A673 (cell line): Measurements from ENCODE around the gene BTN1A1. TPM values are rescaled to one million over a fixed set of nuclear protein-coding genes. Genes with fewer than 3 reads are reported as not detected.
A peak's percentile ranks its signal among the peaks of the same experiment; 100 is the strongest.
"Not testable (repeated sequence)": the region's sequence is repeated elsewhere in the genome, so short reads cannot be mapped to it uniquely, and the experiment has no call there.

Experiments
- BruUV-seq: library from RNA; stranded (reverse); fragments of 400-500 nt; replicated peaks from 2 replicates; lab custom pipeline; 2021; lab: Mats Ljungman, UMichigan
- CTCF ChIA-PET: fragments of 300-600 bp; sonication (Branson Sonifier 250); formaldehyde crosslinking; loops from one replicate; lab custom pipeline; 2022; ENCODE audit warnings: antibody characterized with exemption; lab: Charles Lee
- POLR2A ChIA-PET: fragments of 300-600 bp; sonication (Branson Sonifier 250); formaldehyde crosslinking; loops from one replicate; lab custom pipeline; 2022; ENCODE audit warnings: antibody characterized with exemption; ENCODE audit not compliant: low non-redundant PET; lab: Charles Lee
- DNase-seq: peaks from one replicate; pipeline ENCODE4 v3.0.0-alpha.2; 2015; ENCODE audit warnings: low spot score
- H3K27ac ChIP-seq: fragments of 200-600 bp; sonication (generic); 2 replicates; pipeline ENCODE4 v1.5.1; 2016; ENCODE audit warnings: mixed run types, low read depth, mild to moderate bottlenecking, mixed read lengths, antibody characterized with exemption, low read length; ENCODE audit not compliant: poor library complexity, severe bottlenecking
- H3K27me3 ChIP-seq: fragments of 200-600 bp; sonication (generic); replicated peaks from 2 replicates; pipeline ENCODE4 v1.6.1; 2017; ENCODE audit warnings: mixed run types, low read depth, mild to moderate bottlenecking, mixed read lengths, antibody characterized with exemption, low read length; ENCODE audit not compliant: insufficient read depth, poor library complexity
- H3K36me3 ChIP-seq: fragments of 200-600 bp; sonication (generic); 2 replicates; pipeline ENCODE4 v1.6.1; 2016; ENCODE audit warnings: mixed run types, mild to moderate bottlenecking, mixed read lengths, antibody characterized with exemption, low read length; ENCODE audit not compliant: insufficient read depth, poor library complexity, severe bottlenecking
- H3K4me1 ChIP-seq: fragments of 200-600 bp; sonication (generic); 2 replicates; pipeline ENCODE4 v1.6.1; 2017; ENCODE audit warnings: mixed run types, mild to moderate bottlenecking, mixed read lengths, antibody characterized with exemption, low read length; ENCODE audit not compliant: insufficient read depth, poor library complexity, severe bottlenecking
- H3K4me3 ChIP-seq: fragments of 200-600 bp; sonication (generic); 2 replicates; pipeline ENCODE4 v1.5.1; 2016; ENCODE audit warnings: low read depth, mixed run types, mild to moderate bottlenecking, mixed read lengths, low read length; ENCODE audit not compliant: poor library complexity, severe bottlenecking
- H3K9me3 ChIP-seq: fragments of 200-600 bp; sonication (generic); 2 replicates; pipeline ENCODE4 v1.6.1; 2016; ENCODE audit warnings: mixed run types, low read depth, mild to moderate bottlenecking, mixed read lengths, antibody characterized with exemption, low read length; ENCODE audit not compliant: poor library complexity, severe bottlenecking
- EZH2 ChIP-seq: fragments of 200-600 bp; sonication (generic); IDR thresholded peaks from 2 replicates; pipeline ENCODE4 v1.6.1; 2017; ENCODE audit warnings: borderline replicate concordance, low read depth, mild to moderate bottlenecking, mixed read lengths, antibody characterized with exemption, low read length; ENCODE audit not compliant: poor library complexity, severe bottlenecking
- intact Hi-C: fragments of 100-400 bp; cut with micrococcal nuclease; formaldehyde crosslinking; loops from one replicate; pipeline ENCODE4 v1.10.0; 2022; ENCODE audit not compliant: unreplicated experiment
- total RNA-seq: library from RNA; stranded (reverse); gene quantifications from 2 replicates; pipeline ENCODE4 v1.2.3, GENCODE V29; 2021
- TF ChIP-seq, protein P1 (sequence below): fragments of 300-800, 200-600 bp; sonication (generic); conservative IDR thresholded peaks from 2 replicates; pipeline ENCODE4 v1.5.1; 2017; ENCODE audit warnings: low read depth, mild to moderate bottlenecking, antibody characterized with exemption, low read length, moderate library complexity, mixed read lengths

BTN1A1 gene
- total RNA-seq, 1 experiment from 2014 or later: not detected

- TF ChIP-seq, protein P1, sequence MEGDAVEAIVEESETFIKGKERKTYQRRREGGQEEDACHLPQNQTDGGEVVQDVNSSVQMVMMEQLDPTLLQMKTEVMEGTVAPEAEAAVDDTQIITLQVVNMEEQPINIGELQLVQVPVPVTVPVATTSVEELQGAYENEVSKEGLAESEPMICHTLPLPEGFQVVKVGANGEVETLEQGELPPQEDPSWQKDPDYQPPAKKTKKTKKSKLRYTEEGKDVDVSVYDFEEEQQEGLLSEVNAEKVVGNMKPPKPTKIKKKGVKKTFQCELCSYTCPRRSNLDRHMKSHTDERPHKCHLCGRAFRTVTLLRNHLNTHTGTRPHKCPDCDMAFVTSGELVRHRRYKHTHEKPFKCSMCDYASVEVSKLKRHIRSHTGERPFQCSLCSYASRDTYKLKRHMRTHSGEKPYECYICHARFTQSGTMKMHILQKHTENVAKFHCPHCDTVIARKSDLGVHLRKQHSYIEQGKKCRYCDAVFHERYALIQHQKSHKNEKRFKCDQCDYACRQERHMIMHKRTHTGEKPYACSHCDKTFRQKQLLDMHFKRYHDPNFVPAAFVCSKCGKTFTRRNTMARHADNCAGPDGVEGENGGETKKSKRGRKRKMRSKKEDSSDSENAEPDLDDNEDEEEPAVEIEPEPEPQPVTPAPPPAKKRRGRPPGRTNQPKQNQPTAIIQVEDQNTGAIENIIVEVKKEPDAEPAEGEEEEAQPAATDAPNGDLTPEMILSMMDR: no peak
- no peak for TF ChIP-seq EZH2
- Histone ChIP-seq H3K27me3 (no peaks in the 10 kb centered on the region), H3K36me3 (no peaks in the 10 kb centered on the region), H3K4me3 (peak overlapping the region; percentile 61), H3K4me1 (peaks cover 7% of the 10 kb centered on the region), H3K9me3 (no peaks in the 10 kb centered on the region), H3K27ac (peak overlapping the region; percentile 96)
- ChIA-PET CTCF (no interaction called here), POLR2A (interaction anchor here (0.6 kb wide), 1 partner anchor 175 kb away, joined by 3 read pairs; no protein-coding TSS in a partner anchor)
- intact Hi-C loops: loop anchor here (2.0 kb wide), 1 partner anchor 48 kb away; no protein-coding TSS in a partner anchor
- no TSS peak for BruUV-seq
- DNase-seq: peak; percentile 88
Measured at GRCh38 chr6:26520850-26521599, 20.9 kb downstream of the BTN1A1 start.

DNA sequence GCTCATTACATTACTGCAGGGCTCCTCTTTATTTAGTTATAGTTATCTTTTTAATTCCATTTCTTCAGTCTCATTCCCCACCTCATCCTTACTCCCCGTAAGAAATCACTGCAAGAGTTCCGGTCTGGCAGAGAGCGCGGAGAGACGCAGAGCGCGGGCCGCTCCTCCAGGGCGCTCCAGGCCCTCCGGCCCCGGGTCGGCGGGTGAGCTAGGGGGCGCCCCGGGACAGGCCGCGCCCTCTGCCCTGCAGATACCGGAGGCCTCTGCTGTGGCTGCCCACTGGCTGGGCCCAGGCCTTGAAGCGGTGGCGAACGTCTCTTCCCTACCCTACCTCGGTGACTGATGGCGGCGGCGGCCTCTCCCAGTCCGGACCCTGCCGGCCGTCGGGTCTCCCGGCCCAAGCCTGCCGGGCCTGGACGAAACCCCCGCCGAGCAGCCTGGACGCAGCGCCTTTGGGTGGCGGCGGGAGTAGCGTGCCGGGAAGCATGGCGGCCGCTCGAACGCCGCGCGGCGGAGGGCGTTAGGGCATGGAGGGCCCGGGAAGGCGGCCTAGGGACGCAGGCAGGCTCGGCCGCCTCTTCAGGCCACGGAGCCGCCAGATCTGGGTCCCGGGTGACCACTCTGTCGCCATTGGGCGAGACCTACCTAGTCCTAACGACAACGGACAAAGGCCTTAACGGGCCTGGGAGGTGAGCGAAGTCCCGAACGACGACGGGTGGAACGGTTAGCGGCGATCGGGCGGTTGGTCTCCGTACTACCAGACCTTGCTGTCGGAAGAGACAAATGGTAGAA lies 21.7 kb downstream of the BTN1A1 start:
- TF ChIP-seq EZH2: no peak
- TF ChIP-seq, protein P1: 0 out of 2 replicates have a peak, but pooled peaks have one; percentile 17
- Histone ChIP-seq H3K36me3 (no peaks in the 10 kb centered on the region), H3K27ac (peak overlapping the region; percentile 96), H3K4me3 (peak overlapping the region; percentile 61), H3K4me1 (peaks cover 7% of the 10 kb centered on the region), H3K27me3 (no peaks in the 10 kb centered on the region), H3K9me3 (no peaks in the 10 kb centered on the region)
- no TSS peak for BruUV-seq
- POLR2A ChIA-PET: no interaction called here
- DNase-seq: peak; percentile 69
- CTCF ChIA-PET: no interaction called here
- intact Hi-C loops: loop anchor here (2.0 kb wide), 1 partner anchor 47 kb away; no protein-coding TSS in a partner anchor

GRCh38 chr6:26522486-26523228 lies 22.6 kb downstream of the BTN1A1 start:
- H3K4me3 ChIP-seq: peak overlapping the region; percentile 61
- BruUV-seq, intact Hi-C loops, H3K9me3 ChIP-seq, H3K4me1 ChIP-seq, H3K27me3 ChIP-seq, H3K36me3 ChIP-seq, POLR2A ChIA-PET, CTCF ChIA-PET: not testable (repeated sequence)
- H3K27ac ChIP-seq: peak overlapping the region; percentile 96
- DNase-seq: peak; percentile 35

DNA sequence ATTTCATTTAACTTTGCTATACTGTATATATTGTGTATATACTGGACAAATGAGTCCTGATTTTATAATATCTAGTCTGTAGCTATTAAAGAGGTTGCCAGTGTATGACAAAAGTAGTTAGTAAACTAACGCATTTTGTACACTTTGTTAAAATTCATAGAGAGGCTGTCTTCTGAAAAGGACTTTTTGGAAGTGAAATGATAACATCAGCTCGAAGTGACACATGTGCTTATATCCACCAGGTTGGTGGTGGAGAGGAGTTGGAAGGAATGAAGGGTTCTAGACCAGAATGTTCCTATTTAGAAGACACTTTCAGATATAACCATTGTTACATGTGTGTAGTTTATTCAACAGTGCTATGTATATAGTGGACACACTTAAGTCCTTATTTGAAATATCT lies 24.2 kb downstream of the BTN1A1 start:
- H3K27me3 ChIP-seq, BruUV-seq, H3K4me1 ChIP-seq, POLR2A ChIA-PET, H3K4me3 ChIP-seq, intact Hi-C loops, H3K27ac ChIP-seq, H3K36me3 ChIP-seq, DNase-seq, CTCF ChIA-PET, H3K9me3 ChIP-seq: not testable (repeated sequence)
